MM.1S (cell line): ENCODE results near the gene ZNF484.
"Not testable (repeated sequence)": the region's sequence is repeated elsewhere in the genome, so short reads cannot be mapped to it uniquely, and the experiment has no call there.

ENCODE experiments used
- CTCF ChIP-seq: fragments of 300-600 bp; sonication (generic); IDR thresholded peaks from 2 replicates; pipeline ENCODE4 v1.5.1; 2016; ENCODE audit warnings: antibody characterized with exemption, low read length, mixed read lengths
- EZH2 ChIP-seq: fragments of 300-600 bp; sonication (generic); optimal IDR thresholded peaks from 2 replicates; pipeline ENCODE3; 2017; ENCODE audit warnings: low read depth, mild to moderate bottlenecking, antibody characterized with exemption, low read length, mixed read lengths
- EZH2phosphoT487 ChIP-seq: fragments of 300-600 bp; sonication (generic); IDR thresholded peaks from 2 replicates; pipeline ENCODE4 v1.6.1; 2018; ENCODE audit warnings: antibody characterized with exemption, low read length

- not testable (repeated sequence) for TF ChIP-seq CTCF, EZH2phosphoT487, EZH2
These were observed 57.9 kb downstream of the ZNF484 start for GRCh38 chr9:92819898-92820297.
